WI38 (cell line): ENCODE data around the gene TMEM123.

Experiments used
- H3K4me3 ChIP-seq: 2 replicates; pipeline ENCODE4 v1.5.1; 2011; ENCODE audit warnings: low read depth, mild to moderate bottlenecking, control low read depth, low read length
- TF ChIP-seq, protein P1 (sequence below): IDR thresholded peaks from 2 replicates; pipeline ENCODE4 v1.5.1; 2012; ENCODE audit warnings: low read depth, mild to moderate bottlenecking, control low read depth, low read length

Gene TMEM123

DNA sequence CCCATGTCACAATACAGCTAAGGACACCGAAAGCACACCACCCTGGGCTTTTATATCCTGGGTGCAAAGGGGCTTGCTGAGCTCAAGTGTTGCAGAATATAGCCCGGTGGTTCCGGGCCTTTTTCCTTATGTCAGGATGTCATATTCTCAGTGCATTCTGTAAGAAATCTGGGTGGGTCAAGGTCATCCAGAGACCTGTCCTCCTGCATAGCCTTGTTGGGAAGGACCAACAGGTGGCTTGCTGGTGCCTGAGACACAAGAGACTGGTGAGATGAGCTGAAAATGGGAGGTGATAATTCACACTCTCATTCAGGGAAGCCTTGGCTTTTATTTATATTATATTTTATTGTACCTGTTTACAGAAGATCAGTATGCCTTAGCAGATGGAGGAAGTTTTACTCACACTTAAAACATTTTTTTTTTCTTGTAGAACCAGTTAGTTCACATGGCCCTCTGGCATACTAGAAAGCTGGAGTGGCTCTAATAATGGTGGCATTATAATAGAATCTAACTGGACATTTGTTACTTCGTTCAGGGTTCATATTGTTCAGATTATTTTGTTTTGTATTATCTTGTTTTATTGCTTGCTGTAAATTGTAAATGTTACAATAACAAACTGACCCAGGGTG lies 14.6 kb upstream of the TMEM123 start:
- TF ChIP-seq, protein P1, sequence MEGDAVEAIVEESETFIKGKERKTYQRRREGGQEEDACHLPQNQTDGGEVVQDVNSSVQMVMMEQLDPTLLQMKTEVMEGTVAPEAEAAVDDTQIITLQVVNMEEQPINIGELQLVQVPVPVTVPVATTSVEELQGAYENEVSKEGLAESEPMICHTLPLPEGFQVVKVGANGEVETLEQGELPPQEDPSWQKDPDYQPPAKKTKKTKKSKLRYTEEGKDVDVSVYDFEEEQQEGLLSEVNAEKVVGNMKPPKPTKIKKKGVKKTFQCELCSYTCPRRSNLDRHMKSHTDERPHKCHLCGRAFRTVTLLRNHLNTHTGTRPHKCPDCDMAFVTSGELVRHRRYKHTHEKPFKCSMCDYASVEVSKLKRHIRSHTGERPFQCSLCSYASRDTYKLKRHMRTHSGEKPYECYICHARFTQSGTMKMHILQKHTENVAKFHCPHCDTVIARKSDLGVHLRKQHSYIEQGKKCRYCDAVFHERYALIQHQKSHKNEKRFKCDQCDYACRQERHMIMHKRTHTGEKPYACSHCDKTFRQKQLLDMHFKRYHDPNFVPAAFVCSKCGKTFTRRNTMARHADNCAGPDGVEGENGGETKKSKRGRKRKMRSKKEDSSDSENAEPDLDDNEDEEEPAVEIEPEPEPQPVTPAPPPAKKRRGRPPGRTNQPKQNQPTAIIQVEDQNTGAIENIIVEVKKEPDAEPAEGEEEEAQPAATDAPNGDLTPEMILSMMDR, result no peak
- H3K4me3 ChIP-seq, result no peak overlapping the region

DNA sequence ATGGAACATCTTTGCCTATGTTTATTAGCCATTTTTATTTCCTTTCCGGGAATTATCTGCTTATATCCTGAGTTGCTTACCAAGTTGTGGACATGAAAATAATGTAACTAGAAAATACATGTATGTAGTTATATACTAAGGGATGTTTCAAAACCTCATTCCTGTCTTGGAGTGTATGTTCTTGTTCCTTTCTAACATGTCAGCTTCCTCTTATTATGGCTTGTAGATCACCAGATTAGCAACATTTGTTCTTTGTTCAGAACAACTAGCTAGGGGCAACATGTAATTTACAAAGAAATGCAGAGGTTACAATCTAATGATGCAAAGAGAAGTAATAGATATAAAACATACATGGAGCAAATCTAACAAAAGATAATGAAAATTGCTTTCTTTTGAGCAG lies 13.1 kb upstream of the TMEM123 start:
- TF ChIP-seq, protein P1, result no peak

DNA sequence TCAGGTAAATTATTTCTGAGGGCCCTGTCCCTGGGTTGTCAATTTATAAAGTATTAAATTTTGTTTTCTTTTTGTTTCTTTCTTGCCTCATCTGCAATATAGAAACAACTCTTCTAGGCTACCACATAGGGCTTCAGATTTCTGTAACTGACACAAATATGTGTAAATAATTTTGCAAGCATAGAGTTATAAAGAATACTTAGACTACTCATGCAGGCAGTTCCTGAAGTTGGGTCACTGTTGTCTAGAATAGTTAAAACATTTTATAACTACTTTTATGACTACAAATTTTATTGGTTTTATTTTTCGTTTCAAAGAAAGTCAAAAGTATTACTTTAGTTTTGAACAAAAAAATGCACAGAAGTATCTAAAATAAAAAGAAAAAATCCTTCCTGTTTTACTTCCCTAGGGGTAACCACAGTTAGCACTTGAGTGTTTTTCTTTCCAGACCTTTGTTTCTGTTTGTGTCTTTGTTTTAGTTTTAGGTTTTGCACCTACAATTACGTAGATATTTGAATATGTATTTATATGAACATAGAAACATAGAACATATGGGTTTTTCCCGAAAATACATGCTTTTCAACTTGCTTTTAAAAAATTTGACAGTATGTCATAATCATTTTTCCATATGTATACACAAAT lies 12.4 kb upstream of the TMEM123 start:
- no peak overlapping the region for H3K4me3 ChIP-seq
- TF ChIP-seq, protein P1, result no peak

More for the DNA sequence above, 13.1 kb upstream of the TMEM123 start:
- H3K4me3 ChIP-seq, result no peak overlapping the region

DNA sequence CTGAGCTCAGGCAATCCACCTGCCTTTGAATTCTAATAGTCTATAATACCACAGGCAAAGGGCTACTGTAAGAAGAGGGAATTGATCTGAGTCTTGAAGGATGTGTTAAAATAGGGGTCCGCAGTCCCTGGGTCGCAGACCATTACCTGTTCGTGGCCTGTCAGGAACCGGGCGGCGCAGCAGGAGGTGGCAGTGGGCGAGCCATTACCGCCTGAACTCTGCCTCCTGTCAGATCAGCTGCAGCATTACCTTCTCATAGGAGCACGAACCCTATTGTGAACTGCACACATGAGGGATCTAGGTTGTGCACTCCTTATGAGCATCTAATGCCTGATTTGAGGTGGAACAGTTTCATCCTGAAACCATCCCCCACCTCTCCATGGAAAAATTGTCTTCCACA lies 11.5 kb upstream of the TMEM123 start:
- H3K4me3 ChIP-seq, result no peak overlapping the region
- TF ChIP-seq, protein P1, result no peak

DNA sequence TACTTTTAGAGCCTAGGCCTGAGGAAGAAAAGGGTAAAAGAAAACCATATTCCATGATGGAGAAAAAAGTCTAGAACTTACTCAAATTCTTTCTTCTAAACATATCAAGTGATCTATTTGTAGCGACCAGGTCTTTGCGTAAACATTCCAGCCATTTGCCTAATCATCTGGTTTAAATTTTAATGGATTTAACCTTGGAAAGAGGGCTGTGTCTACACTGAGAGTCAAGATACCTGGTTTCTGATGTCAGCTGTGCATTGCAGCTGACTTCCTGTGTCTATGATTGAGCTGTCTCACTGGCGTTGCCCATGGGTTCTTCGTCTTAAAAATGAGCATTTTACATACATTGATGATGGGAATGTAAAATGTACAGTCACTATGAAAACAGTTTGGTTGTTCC lies 10.0 kb upstream of the TMEM123 start:
- no peak overlapping the region for H3K4me3 ChIP-seq
- TF ChIP-seq, protein P1, result no peak

DNA sequence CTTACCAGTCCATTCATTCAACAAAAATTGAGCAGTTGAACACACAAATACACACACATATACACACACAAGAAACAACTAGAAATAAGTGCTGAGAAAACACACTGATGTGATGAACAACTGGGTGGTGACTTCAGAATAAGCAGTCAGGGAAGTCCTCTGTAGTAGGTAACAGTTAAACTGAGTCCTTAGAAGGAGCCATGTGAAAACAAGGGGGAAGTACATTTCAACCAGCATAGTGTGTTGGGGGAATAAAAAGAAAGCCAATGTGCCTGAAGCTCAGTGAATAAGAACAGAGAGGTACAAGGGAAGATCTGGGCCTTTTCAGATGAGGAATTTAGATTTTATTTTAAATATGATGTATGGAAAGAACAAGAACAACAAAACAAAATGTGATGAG lies 6.8 kb upstream of the TMEM123 start:
- H3K4me3 ChIP-seq, result no peak overlapping the region
- TF ChIP-seq, protein P1, result no peak

DNA sequence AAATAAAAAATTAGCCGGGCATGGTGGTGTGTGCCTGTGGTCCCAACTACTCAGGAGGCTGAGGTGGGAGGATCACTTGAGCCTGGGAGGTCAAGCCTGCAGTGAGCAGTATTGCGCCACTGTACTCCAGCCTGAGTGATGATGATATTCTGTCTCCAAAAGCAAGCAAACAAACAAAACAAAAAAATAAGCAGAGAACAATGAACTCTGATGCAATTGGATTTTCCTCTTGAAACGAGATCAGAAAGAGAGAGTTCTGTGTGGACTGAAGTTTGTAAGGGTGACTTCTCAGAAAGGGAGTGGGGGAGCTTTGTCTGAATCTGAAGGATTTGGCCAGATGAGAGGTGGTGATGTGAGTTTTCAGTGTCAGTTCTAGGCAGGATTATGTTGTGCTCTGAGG lies 6.0 kb upstream of the TMEM123 start:
- H3K4me3 ChIP-seq, result no peak overlapping the region
- TF ChIP-seq, protein P1, result no peak
